Measurements from ENCODE around the gene KCTD1.

- no peak for TF ChIP-seq POLR2A (IDR thresholded peaks at IDR 0.05)
- TF ChIP-seq CTCF (IDR thresholded peaks at IDR 0.05), result no peak
Observed at GRCh38 chr18:26510337-26510736, 38.0 kb downstream of the KCTD1 start.

All from body of pancreas (tissue), 4 donors.